Pons (tissue), 1 donor: ENCODE data around the gene ASB11.
A peak's percentile ranks its signal among the peaks of the same experiment; 100 is the strongest.
"Not testable (repeated sequence)": the region's sequence is repeated elsewhere in the genome, so short reads cannot be mapped to it uniquely, and the experiment has no call there.

ENCODE experiments used
- DNase-seq: peaks from one replicate; pipeline ENCODE4 v3.0.0-alpha.2; 2016; ENCODE audit warnings: low spot score

Gene ASB11

GRCh38 chrX:15305899-15306298, 9.5 kb downstream of the ASB11 start:
- DNase-seq, result not testable (repeated sequence)

GRCh38 chrX:15301924-15302323, 13.5 kb downstream of the ASB11 start:
- peak; percentile 42 for DNase-seq

GRCh38 chrX:15299941-15300851, 15.2 kb downstream of the ASB11 start:
- peak; percentile 61 for DNase-seq

GRCh38 chrX:15298780-15299179, 16.7 kb downstream of the ASB11 start:
- DNase-seq, result no peak

GRCh38 chrX:15298201-15298600, 17.2 kb downstream of the ASB11 start:
- no peak for DNase-seq

- no peak for DNase-seq
These were observed 22.0 kb downstream of the ASB11 start for GRCh38 chrX:15293451-15293850.

GRCh38 chrX:15292861-15293260, 22.6 kb downstream of the ASB11 start:
- DNase-seq, result no peak

GRCh38 chrX:15277604-15278003, 37.8 kb downstream of the ASB11 start:
- no peak for DNase-seq

- DNase-seq, result no peak
These were observed 40.5 kb downstream of the ASB11 start for GRCh38 chrX:15274946-15275345.

GRCh38 chrX:15273275-15273674, 42.2 kb downstream of the ASB11 start:
- not testable (repeated sequence) for DNase-seq

- no peak for DNase-seq
These were observed 43.7 kb downstream of the ASB11 start for GRCh38 chrX:15271757-15272156.

- DNase-seq, result peak; percentile 8
These were observed 45.6 kb downstream of the ASB11 start, which contains the start of gene ASB9 for GRCh38 chrX:15269618-15270521. TSS of gene ASB9 (minus strand) at chrX:15270083. CDS start at chrX:15269874, 209 bp downstream.

GRCh38 chrX:15269120-15269519, 46.3 kb downstream of the ASB11 start:
- DNase-seq, result no peak

- DNase-seq, result no peak
These were observed 60.6 kb downstream of the ASB11 start for GRCh38 chrX:15254852-15255251.

- no peak for DNase-seq
These were observed 69.5 kb downstream of the ASB11 start for GRCh38 chrX:15245896-15246295.

GRCh38 chrX:15244421-15244820, 71.0 kb downstream of the ASB11 start:
- no peak for DNase-seq

- DNase-seq, result peak; percentile 51
These were observed 72.4 kb downstream of the ASB11 start for GRCh38 chrX:15242899-15243555.

- no peak for DNase-seq
These were observed 74.1 kb downstream of the ASB11 start for GRCh38 chrX:15241301-15241700.

GRCh38 chrX:15240414-15240813, 75.0 kb downstream of the ASB11 start:
- no peak for DNase-seq

GRCh38 chrX:15236146-15236545, 79.3 kb downstream of the ASB11 start:
- DNase-seq, result no peak

- DNase-seq, result no peak
These were observed 80.4 kb downstream of the ASB11 start for GRCh38 chrX:15235001-15235400.

- peak; percentile 46 for DNase-seq
These were observed 81.9 kb downstream of the ASB11 start for GRCh38 chrX:15233416-15234015.
